A549 (cell line): Measurements from ENCODE around the gene PIEZO2.

Source experiments
- CBX2 ChIP-seq: fragments of 200-600 bp; sonication (generic); IDR thresholded peaks from 2 replicates; pipeline ENCODE4 v1.6.1; 2016; ENCODE audit warnings: low read depth, mild to moderate bottlenecking, borderline replicate concordance
- CTCF ChIP-seq: fragments of >200 bp; sonication (Bioruptor Twin); formaldehyde crosslinking; IDR thresholded peaks from 3 replicates; pipeline ENCODE4 v1.5.1; 2016
- EHMT2 ChIP-seq: fragments of 200-600 bp; sonication (generic); IDR thresholded peaks from 2 replicates; pipeline ENCODE4 v1.6.1; 2016; ENCODE audit warnings: antibody characterized with exemption, low read depth, mild to moderate bottlenecking, moderate library complexity
- ESRRA ChIP-seq: fragments of 150-350 bp; IDR thresholded peaks from 2 replicates; pipeline ENCODE4 v1.6.1; 2014; ENCODE audit warnings: mild to moderate bottlenecking, low read length, borderline replicate concordance
- HOXA7 ChIP-seq: fragments of 250-450 bp; sonication (Bioruptor Pico); IDR thresholded peaks from 2 replicates; pipeline ENCODE4 v1.5.0; 2020; ENCODE audit warnings: mild to moderate bottlenecking, moderate library complexity
- JUNB ChIP-seq: fragments of >200 bp; sonication (Bioruptor Twin); formaldehyde crosslinking; IDR thresholded peaks from 2 replicates; pipeline ENCODE4 v1.6.1; 2016
- NR3C1 ChIP-seq: fragments of >200 bp; sonication (Bioruptor Twin); formaldehyde crosslinking; IDR thresholded peaks from 3 replicates; pipeline ENCODE4 v1.6.1; 2017
- POLR2A ChIP-seq: IDR thresholded peaks from 2 replicates; pipeline ENCODE4 v1.6.1; 2012; ENCODE audit warnings: mild to moderate bottlenecking, low read length
- RAD21 ChIP-seq, 2 experiments: fragments of >200 bp in 1 of 2; sonication (Bioruptor Twin) in 1 of 2; formaldehyde crosslinking in 1 of 2; IDR thresholded peaks in 1 of 2; conservative IDR thresholded peaks in 1 of 2; 2 replicates in 1 of 2; 3 replicates in 1 of 2; pipeline ENCODE4 v1.6.1; 2012 to 2018; ENCODE audit warnings: inconsistent platforms in 1 of 2
- REST ChIP-seq: fragments of 200-600 bp; sonication (generic); IDR thresholded peaks from 2 replicates; pipeline ENCODE4 v1.6.1; 2016; ENCODE audit warnings: antibody characterized with exemption, mild to moderate bottlenecking, moderate library complexity
- TF ChIP-seq, protein P1 (sequence below): fragments of 450-650 bp; IDR thresholded peaks from 2 replicates; pipeline ENCODE4 v1.6.1; 2014; ENCODE audit warnings: antibody characterized with exemption
- TF ChIP-seq, protein P2 (sequence below): fragments of 250-450 bp; sonication (Bioruptor Pico); IDR thresholded peaks from 2 replicates; pipeline ENCODE4 v1.5.0; 2020; ENCODE audit warnings: low read depth, mild to moderate bottlenecking, moderate library complexity
- TF ChIP-seq, protein P3 (sequence below): IDR thresholded peaks from 2 replicates; pipeline ENCODE4 v1.6.1; 2012; ENCODE audit warnings: low read depth, borderline replicate concordance

GRCh38 chr18:10946058-10946457 lies 203.3 kb downstream of the PIEZO2 start:
- TF ChIP-seq POLR2A (no peak), REST (no peak), CTCF (no peak), JUNB (no peak), HOXA7 (CRISPR knock-in tag) (no peak), ESRRA (no peak), CBX2 (no peak), NR3C1 (no peak), EHMT2 (no peak), RAD21 (conservative IDR thresholded peaks at IDR 0.05 in 1 of 2, IDR thresholded peaks at IDR 0.05 in 1 of 2) (no peak)
- TF ChIP-seq, protein P1, sequence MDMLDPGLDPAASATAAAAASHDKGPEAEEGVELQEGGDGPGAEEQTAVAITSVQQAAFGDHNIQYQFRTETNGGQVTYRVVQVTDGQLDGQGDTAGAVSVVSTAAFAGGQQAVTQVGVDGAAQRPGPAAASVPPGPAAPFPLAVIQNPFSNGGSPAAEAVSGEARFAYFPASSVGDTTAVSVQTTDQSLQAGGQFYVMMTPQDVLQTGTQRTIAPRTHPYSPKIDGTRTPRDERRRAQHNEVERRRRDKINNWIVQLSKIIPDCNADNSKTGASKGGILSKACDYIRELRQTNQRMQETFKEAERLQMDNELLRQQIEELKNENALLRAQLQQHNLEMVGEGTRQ, result no peak
- TF ChIP-seq, protein P2, sequence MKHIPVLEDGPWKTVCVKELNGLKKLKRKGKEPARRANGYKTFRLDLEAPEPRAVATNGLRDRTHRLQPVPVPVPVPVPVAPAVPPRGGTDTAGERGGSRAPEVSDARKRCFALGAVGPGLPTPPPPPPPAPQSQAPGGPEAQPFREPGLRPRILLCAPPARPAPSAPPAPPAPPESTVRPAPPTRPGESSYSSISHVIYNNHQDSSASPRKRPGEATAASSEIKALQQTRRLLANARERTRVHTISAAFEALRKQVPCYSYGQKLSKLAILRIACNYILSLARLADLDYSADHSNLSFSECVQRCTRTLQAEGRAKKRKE, result no peak
- TF ChIP-seq, protein P3, sequence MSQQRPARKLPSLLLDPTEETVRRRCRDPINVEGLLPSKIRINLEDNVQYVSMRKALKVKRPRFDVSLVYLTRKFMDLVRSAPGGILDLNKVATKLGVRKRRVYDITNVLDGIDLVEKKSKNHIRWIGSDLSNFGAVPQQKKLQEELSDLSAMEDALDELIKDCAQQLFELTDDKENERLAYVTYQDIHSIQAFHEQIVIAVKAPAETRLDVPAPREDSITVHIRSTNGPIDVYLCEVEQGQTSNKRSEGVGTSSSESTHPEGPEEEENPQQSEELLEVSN, result no peak
